Activated CD4-positive, alpha-beta T cell treated with anti-CD3 and anti-CD28 coated beads for 24 hours (primary cell): ENCODE data around the gene ZNF575.

ENCODE experiments used
- DNase-seq, 2 donors: peaks; one replicate each; pipeline ENCODE4 v3.0.0-alpha.2; 2020; ENCODE audit warnings: low read depth in 2 of 2

Gene ZNF575

GRCh38 chr19:43532962-43533545, at the start of gene ZNF575:
ZNF575 (plus strand) TSS chr19:43533188; CDS start chr19:43534423, 1,235 bp downstream.
- peak; percentile 75 to 81 for DNase-seq

GRCh38 chr19:43483281-43483680, 49.7 kb upstream of the ZNF575 start:
- no peak for DNase-seq

GRCh38 chr19:43485951-43486350, 47.0 kb upstream of the ZNF575 start:
- DNase-seq = no peak

GRCh38 chr19:43486412-43486811, 46.6 kb upstream of the ZNF575 start:
- DNase-seq = no peak

GRCh38 chr19:43488179-43488578, 44.8 kb upstream of the ZNF575 start:
- no peak for DNase-seq

- DNase-seq = no peak
Measured at GRCh38 chr19:43489310-43489709, 43.7 kb upstream of the ZNF575 start.

- no peak for DNase-seq
Measured at GRCh38 chr19:43489979-43490599, 42.9 kb upstream of the ZNF575 start.

- DNase-seq = no peak
Measured at GRCh38 chr19:43490759-43491158, 42.2 kb upstream of the ZNF575 start.

- DNase-seq = no peak
Measured at GRCh38 chr19:43495082-43495481, 37.9 kb upstream of the ZNF575 start.

GRCh38 chr19:43496960-43497359, 36.0 kb upstream of the ZNF575 start:
- no peak for DNase-seq

GRCh38 chr19:43498233-43498842, 34.6 kb upstream of the ZNF575 start:
- no peak for DNase-seq

- no peak for DNase-seq
Measured at GRCh38 chr19:43499042-43499441, 33.9 kb upstream of the ZNF575 start.

GRCh38 chr19:43501661-43502418, 31.1 kb upstream of the ZNF575 start:
- DNase-seq = no peak

GRCh38 chr19:43502419-43502976, 30.5 kb upstream of the ZNF575 start:
- DNase-seq = no peak

GRCh38 chr19:43503501-43504425, 29.2 kb upstream of the ZNF575 start:
- DNase-seq = peak; percentile 100

GRCh38 chr19:43504426-43505185, 28.4 kb upstream of the ZNF575 start, which contains the start of gene PHLDB3:
PHLDB3 (minus strand) TSS chr19:43504746; CDS start chr19:43504118, 628 bp downstream.
- DNase-seq = no peak

GRCh38 chr19:43505186-43505456, 27.9 kb upstream of the ZNF575 start:
- DNase-seq = no peak

GRCh38 chr19:43505941-43506340, 27.0 kb upstream of the ZNF575 start:
- no peak for DNase-seq

GRCh38 chr19:43506629-43507028, 26.4 kb upstream of the ZNF575 start:
- no peak for DNase-seq

GRCh38 chr19:43507880-43508279, 25.1 kb upstream of the ZNF575 start:
- DNase-seq = no peak

- DNase-seq = no peak
Measured at GRCh38 chr19:43510713-43511112, 22.3 kb upstream of the ZNF575 start.
